GM21786 (cell line): Measurements from ENCODE around the gene HLA-F.

Source experiments
- ATAC-seq: cut with Tn5 transposase; IDR thresholded peaks from one replicate; pipeline ENCODE4 v1.9.1; 2021; ENCODE audit not compliant: unreplicated experiment

Gene HLA-F

GRCh38 chr6:29742127-29742526 lies 18.9 kb downstream of the HLA-F start:
- ATAC-seq: no peak

DNA sequence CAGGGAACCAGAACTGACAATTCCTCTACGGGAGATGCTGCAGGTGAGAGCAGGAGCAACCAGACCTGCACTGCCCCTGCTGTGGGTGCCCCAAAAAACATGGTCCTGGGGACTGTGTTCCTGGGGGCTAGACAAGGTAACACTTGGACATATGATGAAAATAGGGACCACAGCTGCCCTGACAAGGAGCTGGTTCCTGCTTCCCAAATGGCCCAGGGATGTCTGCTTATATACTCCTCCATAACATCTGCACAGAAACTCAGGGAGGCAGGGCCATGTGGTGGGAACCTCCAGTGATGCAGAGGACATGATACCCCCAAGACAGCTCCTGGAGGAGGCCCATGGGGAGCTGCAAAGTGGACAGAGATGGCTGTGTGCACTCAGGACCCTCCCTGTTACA lies 19.8 kb downstream of the HLA-F start:
- no peak for ATAC-seq

GRCh38 chr6:29743568-29743967 lies 20.3 kb downstream of the HLA-F start:
- no peak for ATAC-seq

- ATAC-seq: no peak
These were observed 20.9 kb downstream of the HLA-F start for GRCh38 chr6:29744131-29744530.

GRCh38 chr6:29744621-29745020 lies 21.4 kb downstream of the HLA-F start:
- ATAC-seq: no peak

- no peak for ATAC-seq
These were observed 22.2 kb downstream of the HLA-F start for GRCh38 chr6:29745386-29745785.

GRCh38 chr6:29745855-29746449 lies 22.7 kb downstream of the HLA-F start:
- ATAC-seq: no peak

DNA sequence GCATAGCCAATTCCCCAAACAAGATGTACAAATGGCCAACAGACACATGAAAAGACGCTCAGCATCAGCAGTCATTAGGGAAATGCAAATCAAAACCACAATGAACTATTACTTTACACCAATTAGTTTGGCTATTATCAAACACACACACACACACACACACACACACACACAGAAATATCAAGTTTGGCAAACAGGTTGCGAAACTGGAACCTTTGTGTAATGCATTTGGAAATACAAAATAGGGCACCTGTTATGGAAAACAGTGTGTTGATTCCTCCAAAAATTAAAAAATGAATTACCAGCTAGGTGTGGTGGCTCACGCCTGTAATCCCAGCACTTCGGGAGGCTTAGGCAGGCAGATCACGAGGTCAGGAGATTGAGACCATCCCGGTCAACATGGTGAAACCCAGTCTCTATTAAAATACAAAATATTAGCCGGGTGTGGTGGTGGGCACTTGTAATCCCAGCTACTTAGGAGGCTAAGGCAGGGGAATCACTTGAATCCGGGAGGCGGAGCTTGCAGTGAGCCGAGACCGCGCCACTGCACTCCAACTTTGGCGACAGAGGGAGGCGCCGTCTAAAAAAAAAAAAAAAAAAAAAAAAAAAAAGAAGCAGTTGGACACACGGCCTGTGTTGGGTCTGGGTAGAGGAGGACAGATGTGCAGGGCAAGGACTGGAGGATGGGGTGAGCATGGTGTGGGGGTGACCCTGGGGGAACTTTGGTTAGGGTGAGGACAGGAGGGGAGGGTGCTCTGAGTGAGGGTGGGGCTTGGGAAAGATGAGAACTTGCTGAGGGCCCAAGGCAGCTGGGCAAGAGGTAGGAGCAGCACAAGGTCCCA lies 23.8 kb downstream of the HLA-F start:
- no peak for ATAC-seq

DNA sequence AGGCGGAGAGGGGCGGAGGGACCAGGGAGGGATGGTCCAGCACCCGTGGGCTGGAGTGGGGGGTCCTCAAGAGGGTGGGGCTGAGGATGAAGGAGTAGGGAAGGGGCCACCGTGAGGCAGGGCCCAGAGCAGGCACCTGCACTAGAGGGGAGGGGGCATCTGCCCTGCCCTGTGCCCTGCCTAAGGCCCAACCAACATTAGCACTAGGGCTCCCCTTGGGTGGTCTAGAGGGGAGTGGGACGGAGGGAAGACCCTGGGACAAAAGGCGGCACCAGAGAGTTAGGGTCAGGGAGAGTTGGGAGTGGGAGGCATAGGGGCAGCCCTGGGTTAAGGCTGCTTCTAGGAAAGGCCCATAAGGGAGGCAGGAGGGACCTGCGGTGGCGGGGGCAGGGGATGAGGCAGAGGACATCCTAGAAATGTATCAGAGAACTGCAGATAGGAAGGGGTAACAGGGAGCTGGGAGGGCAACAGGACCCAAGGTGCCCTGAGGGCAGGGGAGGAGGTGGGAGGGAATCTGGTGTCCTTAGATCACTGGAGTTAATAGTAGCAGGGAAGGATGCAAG lies 24.5 kb downstream of the HLA-F start:
- ATAC-seq: no peak

DNA sequence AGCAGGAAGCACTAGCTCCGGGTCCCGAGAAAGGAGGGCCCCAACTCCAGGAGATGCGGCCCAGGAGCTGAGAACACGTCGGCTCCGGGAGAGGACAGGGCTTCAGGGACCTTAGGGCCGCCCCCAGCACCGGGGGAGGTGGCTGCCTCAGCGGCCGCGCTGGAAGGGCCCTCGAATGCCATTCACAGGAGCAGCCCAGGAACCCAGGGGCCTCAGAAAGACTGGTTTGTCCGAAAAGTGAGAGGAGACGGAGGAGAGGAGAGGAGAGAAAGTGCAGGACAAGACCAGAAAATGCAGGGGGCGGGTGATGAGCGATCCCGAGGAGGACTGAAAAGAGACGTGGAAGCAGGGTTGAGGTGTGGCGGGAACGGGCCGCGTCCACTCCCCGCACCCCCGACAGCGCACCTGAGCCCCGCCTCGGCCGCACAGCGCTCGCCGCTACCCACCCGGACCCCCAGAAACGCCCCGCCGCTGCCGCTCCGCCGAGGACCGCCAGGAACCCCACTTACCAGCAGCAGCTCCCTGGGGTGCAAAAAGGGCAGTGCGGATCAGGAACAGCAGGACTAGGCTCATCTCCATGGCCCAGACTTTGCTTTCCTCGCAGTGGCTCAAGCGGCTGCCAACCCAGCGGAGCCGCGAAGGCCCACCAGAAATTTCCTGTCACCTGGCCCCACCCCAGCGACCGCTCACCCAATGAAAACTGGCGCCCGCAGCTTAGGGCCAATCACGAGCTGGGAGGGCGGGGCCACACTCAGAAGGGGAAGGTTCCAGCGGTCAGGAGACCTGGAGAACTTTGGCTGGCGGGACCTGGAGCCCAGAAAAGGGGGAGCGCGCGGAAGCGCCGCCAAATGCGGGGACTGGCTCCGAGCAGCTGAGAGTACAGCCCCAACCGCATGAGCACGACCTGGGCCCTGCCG lies 25.4 kb downstream of the HLA-F start:
- ATAC-seq: peak; percentile 81

- no peak for ATAC-seq
These were observed 26.1 kb downstream of the HLA-F start for GRCh38 chr6:29749308-29749662.

- ATAC-seq: no peak
These were observed 26.4 kb downstream of the HLA-F start for GRCh38 chr6:29749668-29750067.

DNA sequence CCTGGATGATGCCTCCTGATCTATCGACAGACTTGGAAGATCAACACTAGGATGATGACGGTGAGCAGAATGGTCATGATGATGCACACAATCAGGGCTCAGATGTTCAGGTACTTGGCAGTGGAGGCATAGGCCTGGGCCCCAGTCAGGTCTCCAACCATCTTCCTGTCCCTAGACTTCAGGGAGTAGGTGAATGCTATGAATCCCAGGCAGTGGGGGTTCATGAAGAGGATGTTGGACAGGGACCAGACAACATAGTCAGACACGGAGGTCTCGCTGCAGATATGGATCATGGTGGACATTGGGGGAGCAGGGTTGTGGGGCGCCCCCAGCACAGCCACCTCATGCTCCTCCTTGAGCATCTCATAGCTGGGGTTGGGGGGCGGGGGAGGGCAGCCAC lies 27.5 kb downstream of the HLA-F start:
- ATAC-seq: no peak

DNA sequence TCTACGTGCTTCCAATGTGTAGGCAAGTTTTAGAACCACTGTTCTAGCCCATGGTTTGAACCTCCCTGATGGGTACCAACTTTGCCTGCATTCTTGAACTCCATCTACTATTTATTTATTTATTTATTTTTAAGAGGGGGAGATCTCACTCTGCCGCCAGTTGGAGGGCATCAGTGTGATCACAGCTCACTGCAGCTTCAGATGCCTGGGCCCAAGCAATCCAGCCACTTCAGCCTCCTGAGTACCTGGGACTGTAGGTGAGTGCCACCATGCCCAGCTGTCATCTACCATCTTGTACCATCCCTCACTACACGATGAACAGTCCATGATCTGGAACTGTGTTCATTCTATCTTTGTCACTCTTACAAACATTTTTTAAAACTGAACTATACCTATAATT lies 28.2 kb downstream of the HLA-F start:
- no peak for ATAC-seq

DNA sequence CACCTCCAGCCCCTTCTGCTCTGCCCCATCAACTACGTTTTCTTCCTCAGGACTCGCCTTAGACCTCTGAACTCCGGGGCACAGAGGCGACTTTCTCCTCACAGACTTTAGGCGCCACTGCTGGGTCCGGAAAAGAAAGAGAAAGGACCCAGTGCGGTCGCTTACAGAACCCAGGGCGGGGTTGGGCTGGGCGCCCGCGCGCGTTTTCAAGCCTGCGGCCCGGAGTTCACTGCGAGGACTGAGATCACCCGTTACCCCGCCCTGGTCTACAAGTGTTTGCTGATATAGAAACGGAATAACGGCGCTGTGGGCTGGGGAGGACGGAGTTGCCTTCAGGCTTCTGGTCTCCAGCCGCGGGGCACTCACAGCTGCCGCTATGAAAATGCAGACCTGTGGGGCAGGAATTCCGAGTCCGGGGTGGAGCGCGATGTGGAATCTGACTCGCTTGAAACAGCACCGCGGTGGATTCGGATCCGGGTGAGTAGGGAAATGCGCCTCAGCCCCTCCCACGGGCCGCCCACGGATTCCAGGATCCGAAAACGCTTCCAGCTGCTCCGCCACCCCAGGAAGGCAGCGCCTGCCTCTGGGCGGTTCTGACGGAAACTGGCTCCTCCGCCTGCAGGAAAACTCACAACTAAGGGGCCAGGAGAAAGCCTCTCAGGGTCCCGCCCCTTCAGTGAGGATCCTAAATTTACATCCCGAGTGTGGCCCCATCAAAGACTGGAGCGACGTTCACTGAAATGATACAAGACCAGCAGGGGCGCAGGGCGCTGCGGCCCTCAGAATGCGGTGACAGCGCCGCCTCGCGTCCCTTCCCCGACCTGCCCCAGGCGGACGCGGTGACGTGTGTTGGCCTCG lies 29.4 kb downstream of the HLA-F start:
- peak; percentile 64 for ATAC-seq

DNA sequence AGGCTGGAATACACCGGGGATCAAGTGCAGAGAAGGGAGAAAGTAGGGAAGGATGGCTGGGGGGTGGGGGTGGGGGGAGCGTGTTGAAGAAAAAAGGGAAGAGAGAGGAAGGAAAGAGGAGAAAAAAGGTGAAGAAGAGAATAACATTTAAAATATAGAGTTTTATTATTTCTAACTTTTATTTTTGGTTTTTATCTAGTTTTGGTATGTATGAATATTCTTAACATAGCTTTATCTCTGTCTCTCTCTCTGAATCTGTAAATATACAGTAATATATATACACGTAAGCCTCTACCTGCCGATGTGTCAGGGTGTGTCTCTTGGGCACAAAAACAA lies 30.0 kb downstream of the HLA-F start:
- ATAC-seq: no peak

- no peak for ATAC-seq
These were observed 32.1 kb downstream of the HLA-F start for GRCh38 chr6:29755295-29755871.

DNA sequence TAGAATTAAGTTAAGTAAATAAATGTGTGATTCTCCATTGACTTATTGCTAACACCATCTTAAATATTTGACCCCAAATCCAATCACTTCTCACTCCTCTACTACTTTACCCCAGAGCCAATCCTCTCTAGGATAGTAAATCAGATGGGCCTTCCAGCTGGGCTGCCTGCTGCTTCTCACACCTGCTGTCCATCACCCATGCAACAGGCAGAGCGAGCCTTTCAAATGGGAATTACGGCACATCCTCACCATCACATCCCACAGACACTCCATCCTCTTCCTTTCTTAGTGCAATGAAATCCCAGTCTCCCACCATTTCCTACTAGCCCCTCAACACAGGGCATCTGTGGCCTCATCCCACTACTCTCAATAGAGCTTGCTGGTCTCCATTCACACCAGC lies 34.0 kb downstream of the HLA-F start:
- ATAC-seq: no peak

- ATAC-seq: no peak
These were observed 34.6 kb downstream of the HLA-F start for GRCh38 chr6:29757701-29758293.

- no peak for ATAC-seq
These were observed 35.5 kb downstream of the HLA-F start for GRCh38 chr6:29758761-29759160.
